OCI-LY1 (cell line): ENCODE measurements around the gene AGPS.

ENCODE experiments used
- H2AFZ ChIP-seq: fragments of 200-600 bp; sonication (generic), shearing (Covaris generic); 2 replicates; pipeline ENCODE4 v1.6.0; 2014; ENCODE audit warnings: antibody characterized with exemption, mild to moderate bottlenecking, low read length
- H3F3A ChIP-seq: fragments of 200-600 bp; sonication (generic), shearing (Covaris generic); 2 replicates; pipeline ENCODE4 v1.6.0; 2014; ENCODE audit warnings: mild to moderate bottlenecking, antibody characterized with exemption, low read length, moderate library complexity; ENCODE audit not compliant: insufficient read depth
- H3K27ac ChIP-seq: fragments of 200-600 bp; sonication (generic); 2 replicates; pipeline ENCODE4 v1.5.1; 2014; ENCODE audit warnings: low read length, mixed run types, mild to moderate bottlenecking, low read depth; ENCODE audit not compliant: poor library complexity, severe bottlenecking
- H3K27me3 ChIP-seq: fragments of 200-600 bp; sonication (generic); 2 replicates; pipeline ENCODE4 v1.6.0; 2014; ENCODE audit warnings: antibody characterized with exemption, mild to moderate bottlenecking, low read length, moderate library complexity; ENCODE audit not compliant: insufficient read depth
- H3K36me3 ChIP-seq: fragments of 200-600 bp; sonication (generic); 2 replicates; pipeline ENCODE4 v1.6.1; 2014; ENCODE audit warnings: mild to moderate bottlenecking, antibody characterized with exemption, low read length, moderate library complexity, mixed read lengths; ENCODE audit not compliant: insufficient read depth
- H3K4me1 ChIP-seq: fragments of 200-600 bp; sonication (generic); 2 replicates; pipeline ENCODE4 v1.5.1; 2014; ENCODE audit warnings: mild to moderate bottlenecking, low read length, moderate library complexity; ENCODE audit not compliant: insufficient read depth, severe bottlenecking
- H3K4me2 ChIP-seq: fragments of 200-600 bp; sonication (generic), shearing (Covaris generic); 2 replicates; pipeline ENCODE4 v1.6.1; 2014; ENCODE audit warnings: low read length
- H3K4me3 ChIP-seq: fragments of 200-600 bp; sonication (generic); 2 replicates; pipeline ENCODE4 v1.5.1; 2014; ENCODE audit warnings: low read length, low read depth, mild to moderate bottlenecking, mixed read lengths; ENCODE audit not compliant: poor library complexity, severe bottlenecking
- H3K79me2 ChIP-seq: fragments of 200-600 bp; shearing (Covaris generic); 2 replicates; pipeline ENCODE4 v1.6.1; 2016; ENCODE audit warnings: mixed run types, low read length, mixed read lengths; ENCODE audit not compliant: insufficient read depth
- H3K9ac ChIP-seq: fragments of 200-600 bp; sonication (generic), shearing (Covaris generic); 2 replicates; pipeline ENCODE4 v1.6.1; 2014; ENCODE audit warnings: mild to moderate bottlenecking, low read length, mixed read lengths
- H3K9me2 ChIP-seq: fragments of 200-600 bp; sonication (generic), shearing (Covaris generic); 2 replicates; pipeline ENCODE4 v1.6.1; 2014; ENCODE audit warnings: low read depth, mild to moderate bottlenecking, low read length, mixed read lengths
- H3K9me3 ChIP-seq: fragments of 200-600 bp; shearing (Covaris generic); 2 replicates; pipeline ENCODE4 v1.6.1; 2014; ENCODE audit warnings: low read length, mixed read lengths
- H4K20me1 ChIP-seq: fragments of 200-600 bp; sonication (generic), shearing (Covaris generic); 2 replicates; pipeline ENCODE4 v1.6.0; 2016; ENCODE audit warnings: mild to moderate bottlenecking, low read length; ENCODE audit not compliant: insufficient read depth
- EZH2 ChIP-seq: fragments of 200-600 bp; sonication (generic), shearing (Covaris generic); IDR thresholded peaks from 2 replicates; pipeline ENCODE4 v1.8.0; 2017; ENCODE audit warnings: borderline replicate concordance, mixed run types, mild to moderate bottlenecking, antibody characterized with exemption, low read length, moderate library complexity, mixed read lengths
- TF ChIP-seq, protein P1 (sequence below): fragments of 200-600 bp; sonication (generic), shearing (Covaris generic); IDR thresholded peaks from 2 replicates; pipeline ENCODE4 v1.5.1; 2017; ENCODE audit warnings: mild to moderate bottlenecking, antibody characterized with exemption, low read length, moderate library complexity, mixed read lengths

AGPS gene

DNA sequence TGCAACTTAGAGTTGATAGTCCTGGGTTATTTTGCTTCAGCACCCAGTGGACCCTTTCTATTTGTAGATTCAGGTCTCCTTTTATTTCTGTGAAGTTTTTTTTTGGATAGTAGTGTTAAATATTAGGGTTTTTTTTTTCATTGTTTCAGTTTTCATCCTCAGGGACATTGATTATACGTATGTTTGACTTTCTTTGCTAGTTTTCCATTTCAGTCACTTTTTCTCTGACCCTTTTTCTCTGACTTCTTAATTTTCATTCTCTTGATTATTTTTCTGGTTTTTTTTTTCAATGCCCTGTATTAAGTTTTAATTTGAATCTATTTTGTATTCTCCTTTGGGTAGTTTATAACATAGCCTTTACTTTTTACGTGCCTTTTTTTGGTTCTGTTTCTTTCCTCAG is 79.4 kb downstream of the AGPS start:
- no peaks in the 10 kb centered on the region for H3F3A ChIP-seq
- no peak for TF ChIP-seq EZH2
- H3K4me3 ChIP-seq = no peak overlapping the region
- no peaks in the 10 kb centered on the region for H4K20me1 ChIP-seq
- no peaks in the 10 kb centered on the region for H3K27me3 ChIP-seq
- H3K9me2 ChIP-seq = no peaks in the 10 kb centered on the region; the same call in 1 of the 2 replicates
- H3K4me1 ChIP-seq = no peaks in the 10 kb centered on the region
- H3K79me2 ChIP-seq = no peaks in the 10 kb centered on the region
- peaks cover 3% of the 10 kb centered on the region; the same call in 1 of the 2 replicates for H3K9me3 ChIP-seq
- no peak overlapping the region for H3K4me2 ChIP-seq
- H2AFZ ChIP-seq = no peak overlapping the region
- H3K27ac ChIP-seq = no peak overlapping the region
- H3K36me3 ChIP-seq = peaks cover 13% of the 10 kb centered on the region
- H3K9ac ChIP-seq = no peak overlapping the region

DNA sequence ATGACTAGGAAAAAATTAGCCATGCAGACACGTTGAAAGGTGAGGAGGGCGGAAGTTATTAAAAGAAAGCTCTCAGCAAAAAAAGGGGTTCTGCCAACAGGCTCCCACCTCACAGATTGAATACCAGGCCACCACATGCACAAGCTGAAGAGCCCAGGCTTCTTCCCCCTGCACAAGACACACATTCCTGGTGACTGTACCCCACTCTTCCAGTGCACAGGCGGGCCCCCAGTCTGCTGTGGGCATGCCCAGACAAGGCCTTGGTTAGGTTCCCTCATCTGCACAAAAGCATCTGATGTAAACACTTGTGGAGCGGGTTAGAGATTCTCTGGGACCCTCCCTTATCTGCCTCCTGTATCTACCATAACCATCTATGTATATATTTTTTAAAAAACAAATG is 81.7 kb downstream of the AGPS start:
- Histone ChIP-seq H3K4me1 (no peaks in the 10 kb centered on the region), H3K4me2 (no peak overlapping the region), H3K4me3 (no peak overlapping the region), H3K36me3 (peaks cover 13% of the 10 kb centered on the region), H4K20me1 (no peaks in the 10 kb centered on the region), H2AFZ (no peak overlapping the region), H3K27me3 (no peaks in the 10 kb centered on the region), H3K9ac (no peak overlapping the region), H3K9me2 (no peaks in the 10 kb centered on the region), H3K9me3 (peaks cover 7% of the 10 kb centered on the region; the same call in 1 of the 2 replicates), H3K27ac (no peak overlapping the region), H3K79me2 (no peaks in the 10 kb centered on the region), H3F3A (no peaks in the 10 kb centered on the region)
- no peak for TF ChIP-seq EZH2
- TF ChIP-seq, protein P1, sequence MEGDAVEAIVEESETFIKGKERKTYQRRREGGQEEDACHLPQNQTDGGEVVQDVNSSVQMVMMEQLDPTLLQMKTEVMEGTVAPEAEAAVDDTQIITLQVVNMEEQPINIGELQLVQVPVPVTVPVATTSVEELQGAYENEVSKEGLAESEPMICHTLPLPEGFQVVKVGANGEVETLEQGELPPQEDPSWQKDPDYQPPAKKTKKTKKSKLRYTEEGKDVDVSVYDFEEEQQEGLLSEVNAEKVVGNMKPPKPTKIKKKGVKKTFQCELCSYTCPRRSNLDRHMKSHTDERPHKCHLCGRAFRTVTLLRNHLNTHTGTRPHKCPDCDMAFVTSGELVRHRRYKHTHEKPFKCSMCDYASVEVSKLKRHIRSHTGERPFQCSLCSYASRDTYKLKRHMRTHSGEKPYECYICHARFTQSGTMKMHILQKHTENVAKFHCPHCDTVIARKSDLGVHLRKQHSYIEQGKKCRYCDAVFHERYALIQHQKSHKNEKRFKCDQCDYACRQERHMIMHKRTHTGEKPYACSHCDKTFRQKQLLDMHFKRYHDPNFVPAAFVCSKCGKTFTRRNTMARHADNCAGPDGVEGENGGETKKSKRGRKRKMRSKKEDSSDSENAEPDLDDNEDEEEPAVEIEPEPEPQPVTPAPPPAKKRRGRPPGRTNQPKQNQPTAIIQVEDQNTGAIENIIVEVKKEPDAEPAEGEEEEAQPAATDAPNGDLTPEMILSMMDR = no peak

DNA sequence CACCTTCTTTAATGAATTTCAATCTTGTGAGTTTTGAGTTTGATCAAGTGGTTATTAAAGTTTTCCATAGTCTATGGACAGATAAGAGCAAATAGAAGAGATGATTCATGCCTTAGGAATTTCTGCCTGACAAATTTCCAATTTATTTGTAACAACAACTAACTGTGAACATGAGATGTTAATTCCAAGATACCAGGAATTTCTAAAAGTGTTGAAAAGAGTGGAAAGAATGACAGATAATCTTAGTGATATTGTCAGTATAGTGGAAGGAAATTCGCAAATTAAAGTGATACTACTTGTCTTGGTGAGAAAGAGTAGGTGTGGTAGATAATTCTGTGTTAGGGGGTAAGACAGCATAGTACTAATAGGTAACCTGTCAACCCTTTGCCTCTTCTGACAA is 82.4 kb downstream of the AGPS start:
- Histone ChIP-seq H3K9me2 (no peaks in the 10 kb centered on the region), H3K4me3 (no peak overlapping the region), H3K4me2 (no peak overlapping the region), H4K20me1 (no peaks in the 10 kb centered on the region), H3K27me3 (no peaks in the 10 kb centered on the region), H3K36me3 (peaks cover 13% of the 10 kb centered on the region), H3F3A (no peaks in the 10 kb centered on the region), H3K27ac (no peak overlapping the region), H2AFZ (no peak overlapping the region), H3K9me3 (peaks cover 7% of the 10 kb centered on the region; the same call in 1 of the 2 replicates), H3K79me2 (no peaks in the 10 kb centered on the region), H3K9ac (no peak overlapping the region), H3K4me1 (no peaks in the 10 kb centered on the region)
- no peak for TF ChIP-seq EZH2
- TF ChIP-seq, protein P1 = no peak

DNA sequence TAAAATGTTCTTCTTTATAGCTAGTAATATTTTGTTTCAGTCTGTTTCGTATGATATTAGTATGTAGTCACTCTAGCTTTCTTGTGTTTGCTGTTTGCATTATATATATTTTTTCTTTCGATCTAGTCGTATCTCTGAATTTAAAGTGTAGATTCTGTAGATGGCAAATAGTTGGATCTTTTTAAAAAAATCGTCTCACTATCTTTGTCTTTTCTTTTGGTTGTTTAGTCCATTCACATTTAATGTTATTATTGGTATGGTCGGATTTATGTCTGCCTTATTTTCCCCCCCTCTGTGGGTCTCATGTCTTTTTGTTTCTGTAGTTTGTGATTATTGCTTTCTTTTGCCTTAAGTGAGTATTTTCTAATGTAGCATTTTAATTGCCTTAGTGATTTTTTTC is 84.3 kb downstream of the AGPS start:
- Histone ChIP-seq H3K27ac (no peak overlapping the region), H3K27me3 (no peaks in the 10 kb centered on the region), H3K36me3 (peaks cover 13% of the 10 kb centered on the region), H3K79me2 (no peaks in the 10 kb centered on the region), H3K9me2 (no peaks in the 10 kb centered on the region), H3K9ac (no peak overlapping the region), H3K4me1 (no peaks in the 10 kb centered on the region), H4K20me1 (no peaks in the 10 kb centered on the region), H3K4me2 (no peak overlapping the region), H3K9me3 (0 out of 2 replicates have a peak, but pooled peaks cover 4% of the 10 kb centered on the region), H3F3A (no peaks in the 10 kb centered on the region; the same call in 1 of the 2 replicates), H3K4me3 (no peak overlapping the region), H2AFZ (no peak overlapping the region)
- TF ChIP-seq, protein P1 = no peak
- no peak for TF ChIP-seq EZH2
